ENCODE data around the gene VWC2L. TPM values are rescaled to one million over a fixed set of nuclear protein-coding genes. Genes with fewer than 3 reads are reported as not detected.

The VWC2L gene
- total RNA-seq = not detected in 2 replicates

DNA sequence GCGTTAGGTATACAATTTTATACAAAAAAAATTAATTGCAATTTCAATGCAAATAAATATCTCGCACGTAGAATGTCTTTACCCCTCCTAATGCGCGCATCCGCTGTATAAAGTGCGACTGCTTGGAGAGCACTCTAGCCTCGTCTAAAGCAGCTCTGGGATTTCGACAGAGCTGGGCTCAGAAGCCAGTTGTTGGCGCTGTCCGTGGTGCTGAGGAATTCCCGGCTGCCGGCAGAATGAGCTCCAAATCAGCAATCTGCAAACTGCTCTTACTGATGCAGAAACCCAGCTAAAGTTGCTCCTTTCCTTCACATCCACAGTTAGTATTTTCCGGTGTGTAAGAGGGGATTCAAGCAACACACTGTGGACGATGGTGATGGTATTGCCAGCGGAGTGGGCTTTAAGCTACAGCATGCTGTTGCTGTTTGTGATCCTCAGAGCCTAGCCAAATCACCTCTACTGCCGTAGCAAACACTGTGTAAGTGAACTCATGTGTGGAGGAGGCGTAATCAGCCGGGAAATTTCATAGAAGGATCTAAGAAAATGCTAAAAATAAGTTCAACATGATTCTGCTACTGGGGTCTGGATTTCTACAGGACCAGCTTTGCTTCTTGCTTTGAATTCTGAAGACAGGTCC is at the start of gene VWC2L:
VWC2L (plus strand) TSS at position 137 of the 637 bp plus-strand sequence. CDS start 3,140 bp downstream, outside the sequence.

